ENCODE data around the gene XPNPEP1. TPM values are rescaled to one million over a fixed set of nuclear protein-coding genes. Genes with fewer than 3 reads are reported as not detected.

XPNPEP1 gene
- total RNA-seq, 1 donor from 2014 or later, result 202 TPM

- Mint-ChIP-seq H3K4me1 (ENCODE audit: unreplicated experiment) (peaks cover 27% of the 10 kb centered on the region), H3K9me3 (ENCODE audit: unreplicated experiment) (no peaks in the 10 kb centered on the region), H3K27me3 (ENCODE audit: unreplicated experiment) (peaks cover 4% of the 10 kb centered on the region), H3K4me3 (ENCODE audit: unreplicated experiment) (no peak overlapping the region), H3K27ac (ENCODE audit: unreplicated experiment) (no peak overlapping the region), H3K36me3 (ENCODE audit: low read depth, unreplicated experiment) (peaks cover 39% of the 10 kb centered on the region)
- no peak for TF ChIP-seq CTCF (IDR thresholded peaks at IDR 0.05; ENCODE audit: unreplicated experiment)
- no peak for DNase-seq (ENCODE audit: low spot score)
Measured at GRCh38 chr10:109861081-109861480, 62.2 kb downstream of the XPNPEP1 start.

- no peak for TF ChIP-seq CTCF (IDR thresholded peaks at IDR 0.05; ENCODE audit: unreplicated experiment)
- no peak overlapping the region for H3K27ac Mint-ChIP-seq (ENCODE audit: unreplicated experiment)
- H3K27me3 Mint-ChIP-seq (ENCODE audit: unreplicated experiment), result no peaks in the 10 kb centered on the region
- H3K4me1 Mint-ChIP-seq (ENCODE audit: unreplicated experiment), result peaks cover 17% of the 10 kb centered on the region
- no peak overlapping the region for H3K4me3 Mint-ChIP-seq (ENCODE audit: unreplicated experiment)
- H3K9me3 Mint-ChIP-seq (ENCODE audit: unreplicated experiment), result no peaks in the 10 kb centered on the region
- DNase-seq (ENCODE audit: low spot score), result no peak
- peaks cover 25% of the 10 kb centered on the region for H3K36me3 Mint-ChIP-seq (ENCODE audit: low read depth, unreplicated experiment)
Measured at GRCh38 chr10:109859221-109859620, 64.1 kb downstream of the XPNPEP1 start.

- TF ChIP-seq CTCF (IDR thresholded peaks at IDR 0.05; ENCODE audit: unreplicated experiment), result no peak
- H3K4me3 Mint-ChIP-seq (ENCODE audit: unreplicated experiment), result no peak overlapping the region
- no peaks in the 10 kb centered on the region for H3K9me3 Mint-ChIP-seq (ENCODE audit: unreplicated experiment)
- DNase-seq (ENCODE audit: low spot score), result no peak
- H3K4me1 Mint-ChIP-seq (ENCODE audit: unreplicated experiment), result peaks cover 20% of the 10 kb centered on the region
- no peaks in the 10 kb centered on the region for H3K27me3 Mint-ChIP-seq (ENCODE audit: unreplicated experiment)
- no peak overlapping the region for H3K27ac Mint-ChIP-seq (ENCODE audit: unreplicated experiment)
- peaks cover 10% of the 10 kb centered on the region for H3K36me3 Mint-ChIP-seq (ENCODE audit: low read depth, unreplicated experiment)
Measured at GRCh38 chr10:109855746-109856145, 67.6 kb downstream of the XPNPEP1 start.

- Mint-ChIP-seq H3K4me1 (ENCODE audit: unreplicated experiment) (peaks cover 20% of the 10 kb centered on the region), H3K9me3 (ENCODE audit: unreplicated experiment) (no peaks in the 10 kb centered on the region), H3K4me3 (ENCODE audit: unreplicated experiment) (no peak overlapping the region), H3K36me3 (ENCODE audit: low read depth, unreplicated experiment) (no peaks in the 10 kb centered on the region), H3K27ac (ENCODE audit: unreplicated experiment) (no peak overlapping the region), H3K27me3 (ENCODE audit: unreplicated experiment) (peaks cover 1% of the 10 kb centered on the region)
- no peak for TF ChIP-seq CTCF (IDR thresholded peaks at IDR 0.05; ENCODE audit: unreplicated experiment)
- no peak for DNase-seq (ENCODE audit: low spot score)
Measured at GRCh38 chr10:109853921-109854320, 69.4 kb downstream of the XPNPEP1 start.

GRCh38 chr10:109852475-109853037 lies 70.8 kb downstream of the XPNPEP1 start:
- peak; percentile 91 for DNase-seq (ENCODE audit: low spot score)
- H3K9me3 Mint-ChIP-seq (ENCODE audit: unreplicated experiment), result no peaks in the 10 kb centered on the region
- no peak overlapping the region for H3K4me3 Mint-ChIP-seq (ENCODE audit: unreplicated experiment)
- peaks cover 1% of the 10 kb centered on the region for H3K27me3 Mint-ChIP-seq (ENCODE audit: unreplicated experiment)
- no peaks in the 10 kb centered on the region for H3K36me3 Mint-ChIP-seq (ENCODE audit: low read depth, unreplicated experiment)
- TF ChIP-seq CTCF (IDR thresholded peaks at IDR 0.05; ENCODE audit: unreplicated experiment), result peak; percentile 77
- H3K4me1 Mint-ChIP-seq (ENCODE audit: unreplicated experiment), result peaks cover 20% of the 10 kb centered on the region
- peak overlapping the region; percentile 88 for H3K27ac Mint-ChIP-seq (ENCODE audit: unreplicated experiment)

All from endothelial cell (in vitro differentiated cells).